LNCaP clone FGC (cell line): ENCODE results near the gene UBE2L6.

Experiments used
- DNase-seq: peaks from one replicate; pipeline ENCODE4 v3.0.0-alpha.2; 2011; ENCODE audit warnings: low read depth
- H3K4me3 ChIP-seq: 2 replicates; pipeline ENCODE4 v1.5.1; 2011; ENCODE audit warnings: mild to moderate bottlenecking, low read depth, low read length, control low read depth
- CTCF ChIP-seq: IDR thresholded peaks from 2 replicates; pipeline ENCODE4 v1.5.1; 2012; ENCODE audit warnings: mild to moderate bottlenecking; ENCODE audit not compliant: control insufficient read depth, insufficient read depth; ENCODE audit errors: extremely low read depth

UBE2L6 gene

DNA sequence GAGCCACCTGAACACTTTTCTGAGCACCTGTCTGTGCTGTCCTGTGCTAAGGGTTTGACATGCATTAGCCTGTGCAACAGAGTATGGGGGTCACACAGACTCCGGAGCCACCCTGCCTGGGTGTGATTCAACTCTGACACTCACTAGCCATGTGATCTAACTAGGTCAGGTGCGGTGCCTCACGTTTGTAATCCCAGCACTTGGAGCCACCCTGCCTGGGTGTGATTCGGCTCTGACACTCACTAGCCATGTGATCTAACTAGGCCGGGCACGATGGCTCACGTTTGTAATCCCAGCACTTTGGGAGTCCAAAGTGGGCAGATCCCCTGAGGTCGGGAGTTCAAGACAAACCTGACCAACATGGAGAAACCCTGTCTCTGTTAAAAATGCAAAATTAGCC lies 11.4 kb downstream of the UBE2L6 start:
- no peak for DNase-seq
- no peak overlapping the region for H3K4me3 ChIP-seq
- TF ChIP-seq CTCF: no peak

- no peak overlapping the region for H3K4me3 ChIP-seq
- no peak for TF ChIP-seq CTCF
- DNase-seq: no peak
These were observed 12.1 kb downstream of the UBE2L6 start for GRCh38 chr11:57555393-57555792.

DNA sequence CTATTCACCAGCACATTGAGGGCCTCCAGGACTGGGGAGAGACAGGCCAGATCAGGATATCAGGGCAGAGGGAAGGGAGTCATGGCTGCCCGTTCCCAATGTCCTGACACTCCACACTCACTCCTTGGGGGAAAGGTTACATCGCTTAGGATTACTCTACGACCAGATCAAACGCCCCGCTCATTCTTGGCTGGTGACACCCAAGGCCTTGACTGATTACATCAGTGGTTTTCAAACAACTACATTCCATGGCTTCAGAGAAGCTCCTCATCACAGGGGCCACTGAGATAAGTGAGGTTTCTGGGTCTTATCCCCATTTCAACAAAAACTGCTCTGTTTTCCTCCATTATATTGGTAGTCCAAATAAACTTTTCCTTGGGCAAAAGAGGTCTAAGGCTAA lies 15.0 kb downstream of the UBE2L6 start:
- no peak for TF ChIP-seq CTCF
- H3K4me3 ChIP-seq: no peak overlapping the region
- no peak for DNase-seq

DNA sequence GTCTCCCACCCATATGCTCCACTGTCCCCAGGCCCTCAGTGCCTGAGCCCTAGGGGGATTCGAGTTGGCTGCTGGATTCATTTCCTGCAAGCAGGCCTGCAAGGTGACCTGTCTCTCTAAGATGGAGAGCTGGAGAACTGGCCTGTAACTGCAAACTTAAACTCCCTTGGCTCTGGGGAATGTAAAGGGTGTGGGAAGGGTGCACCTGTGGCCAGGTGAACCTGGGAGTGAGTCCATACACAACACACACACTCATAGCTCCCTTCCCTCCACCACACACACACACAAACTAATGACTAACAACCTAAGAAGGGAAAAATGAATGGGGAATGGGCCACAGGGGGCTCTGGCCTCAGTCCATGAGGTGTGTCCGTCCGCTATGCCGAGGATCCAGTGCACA lies 15.5 kb downstream of the UBE2L6 start:
- TF ChIP-seq CTCF: no peak
- no peak overlapping the region for H3K4me3 ChIP-seq
- DNase-seq: no peak

- TF ChIP-seq CTCF: no peak
- no peak for DNase-seq
- no peak overlapping the region for H3K4me3 ChIP-seq
These were observed 17.5 kb downstream of the UBE2L6 start for GRCh38 chr11:57549983-57550382.

DNA sequence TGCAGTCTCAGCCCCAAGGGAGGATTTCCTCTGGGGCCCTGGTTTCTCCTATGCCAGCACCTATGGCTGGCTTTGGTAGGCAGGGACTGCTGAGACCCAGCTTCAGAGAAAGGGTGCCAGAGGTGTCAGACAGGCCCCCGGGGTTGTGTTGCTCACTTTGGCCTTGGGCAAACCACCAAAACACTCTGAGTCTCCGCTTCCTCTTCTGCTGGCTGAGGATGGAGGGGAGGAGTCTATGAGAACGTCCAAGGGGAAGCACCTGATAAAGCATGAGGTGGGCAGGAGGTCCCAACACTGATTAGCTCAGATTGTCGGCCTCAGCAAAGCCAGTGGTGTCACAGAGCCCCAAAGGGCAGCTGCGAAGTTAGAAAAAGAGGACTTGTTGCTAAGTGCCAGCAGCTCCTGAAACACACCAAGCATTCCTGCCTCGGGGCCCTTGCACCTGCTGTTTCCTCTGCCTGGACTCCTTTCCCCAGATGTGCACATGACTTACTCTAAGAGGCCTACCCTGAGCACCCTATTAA lies 19.6 kb downstream of the UBE2L6 start:
- TF ChIP-seq CTCF: no peak
- DNase-seq: no peak
- H3K4me3 ChIP-seq: no peak overlapping the region

DNA sequence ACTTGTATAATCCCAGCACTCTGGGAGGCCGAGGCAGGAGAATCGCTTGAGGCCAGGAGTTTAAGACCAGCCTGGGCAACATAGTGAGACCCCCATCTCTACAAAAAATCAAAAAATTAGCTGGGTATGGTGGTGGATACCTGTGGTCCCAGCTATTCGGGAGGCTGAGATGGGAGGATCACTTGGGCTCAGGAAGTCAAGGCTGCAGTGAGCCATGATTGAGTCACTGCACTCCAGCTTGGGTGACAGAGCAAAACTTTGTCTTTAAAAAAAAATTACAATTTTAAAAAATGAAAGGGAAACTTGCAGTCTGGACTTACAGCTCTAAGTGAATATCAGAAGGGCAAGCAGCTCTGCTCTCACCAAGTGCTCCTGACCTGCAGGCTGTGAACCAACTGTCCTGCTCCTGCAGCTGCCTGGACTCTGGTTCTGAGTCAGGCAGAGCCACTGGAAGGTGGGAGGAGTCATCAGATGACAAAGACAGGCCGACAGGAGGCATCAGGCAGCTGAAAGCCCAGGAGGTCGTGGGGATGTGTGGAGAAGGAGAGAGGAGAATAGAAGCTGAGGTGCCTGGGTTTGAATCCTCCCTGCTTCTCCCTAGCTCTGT lies 20.5 kb downstream of the UBE2L6 start:
- no peak for DNase-seq
- no peak for TF ChIP-seq CTCF
- H3K4me3 ChIP-seq: no peak overlapping the region
